DMS114 treated with DMSO at 0.1 percent for 48 hours (cell line): ENCODE measurements around the gene EYS.
"Not testable (repeated sequence)": the region's sequence is repeated elsewhere in the genome, so short reads cannot be mapped to it uniquely, and the experiment has no call there.

ENCODE experiments used
- DNase-seq: peaks from one replicate; lab custom pipeline; 2025; ENCODE audit not compliant: unreplicated experiment; lab: John Stamatoyannopoulos, UW

EYS gene

DNA sequence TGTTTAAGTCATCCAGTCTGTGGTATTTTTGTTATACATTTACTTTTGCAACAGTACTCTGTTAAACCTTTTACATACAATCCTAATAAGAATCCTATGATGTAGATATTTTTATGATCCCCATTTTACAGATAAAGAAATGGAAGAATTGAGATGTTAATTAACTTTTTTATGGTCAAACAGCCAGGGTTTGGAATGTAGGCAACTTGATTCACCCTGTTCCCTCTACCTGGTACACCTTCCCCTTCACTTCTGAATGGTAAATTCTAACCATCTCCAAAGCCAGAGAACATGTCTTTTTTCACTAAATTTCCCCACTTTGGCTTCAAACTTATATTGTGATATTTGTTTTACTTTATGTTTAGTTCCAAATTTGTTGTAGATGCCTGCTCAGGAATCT is 1771.3 kb downstream of the EYS start:
- DNase-seq, result no peak

DNA sequence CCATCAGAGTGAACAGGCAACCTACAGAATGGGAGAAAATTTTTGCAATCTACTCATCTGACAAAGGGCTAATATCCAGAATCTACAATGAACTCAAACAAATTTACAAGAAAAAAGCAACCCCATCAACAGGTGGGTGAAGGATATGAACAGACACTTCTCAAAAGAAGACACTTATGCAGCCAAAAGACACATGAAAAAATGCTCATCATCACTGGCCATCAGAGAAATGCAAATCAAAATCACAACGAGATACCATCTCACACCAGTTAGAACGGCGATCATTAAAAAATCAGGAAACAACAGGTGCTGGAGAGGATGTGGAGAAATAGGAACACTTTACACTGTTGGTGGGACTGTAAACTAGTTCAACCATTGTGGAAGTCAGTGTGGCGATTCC is 1773.1 kb downstream of the EYS start:
- DNase-seq, result not testable (repeated sequence)

DNA sequence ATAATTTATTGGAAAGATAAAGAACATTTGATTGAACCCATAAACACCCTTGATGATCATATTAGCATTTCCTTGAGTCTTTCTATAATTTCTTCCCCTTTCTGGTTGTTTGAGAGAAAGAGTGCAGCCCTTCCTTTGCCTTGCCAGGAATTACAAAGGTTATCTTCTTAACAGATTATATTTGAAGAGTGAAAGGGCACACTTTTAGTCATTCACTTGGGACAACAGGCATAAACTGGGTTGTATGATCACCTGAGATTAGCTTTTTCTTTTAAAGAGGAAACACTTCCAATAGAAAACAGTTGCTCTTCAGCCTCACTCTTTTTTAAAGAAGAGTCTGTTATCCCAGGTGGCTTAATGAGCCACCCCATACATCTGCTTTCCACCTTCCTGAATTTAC is 1776.2 kb downstream of the EYS start:
- no peak for DNase-seq

DNA sequence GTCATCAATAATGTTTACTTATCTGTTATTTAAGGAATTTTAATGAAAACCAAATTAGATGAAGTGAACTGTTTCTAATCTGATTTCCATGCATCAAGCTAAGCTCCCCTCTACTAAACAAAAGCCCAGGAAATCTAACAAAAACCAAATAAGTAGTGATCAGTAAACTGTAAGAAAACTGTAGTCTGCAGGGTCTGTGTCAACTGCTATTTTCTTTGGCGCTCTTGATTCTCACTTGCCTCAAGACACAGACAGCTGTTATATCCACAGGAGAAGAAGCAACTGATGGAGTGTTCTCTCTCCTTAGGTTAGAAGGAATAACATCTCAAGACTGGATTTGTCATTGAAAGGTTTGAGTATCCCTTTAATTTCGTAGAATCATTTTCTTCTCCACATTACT is 1777.9 kb downstream of the EYS start:
- DNase-seq, result no peak

DNA sequence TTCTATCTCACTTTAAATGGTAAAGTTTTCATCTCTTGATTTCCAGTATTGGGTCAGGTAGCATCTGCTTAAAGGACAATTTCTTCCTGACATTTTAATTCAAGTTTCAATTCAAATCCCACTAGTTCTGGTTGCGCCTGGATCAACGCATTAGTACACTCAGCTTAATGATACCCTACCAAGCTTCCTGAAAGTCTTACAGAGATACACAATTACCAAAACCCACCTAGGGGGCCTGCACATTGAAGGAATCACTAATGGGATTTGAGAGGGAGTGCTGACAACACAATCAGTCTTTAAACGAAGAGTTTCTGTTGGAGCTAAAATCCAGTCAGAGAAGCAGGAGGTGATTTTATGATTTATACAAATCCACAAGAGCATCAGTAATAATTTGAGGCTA is 1778.4 kb downstream of the EYS start:
- no peak for DNase-seq

DNA sequence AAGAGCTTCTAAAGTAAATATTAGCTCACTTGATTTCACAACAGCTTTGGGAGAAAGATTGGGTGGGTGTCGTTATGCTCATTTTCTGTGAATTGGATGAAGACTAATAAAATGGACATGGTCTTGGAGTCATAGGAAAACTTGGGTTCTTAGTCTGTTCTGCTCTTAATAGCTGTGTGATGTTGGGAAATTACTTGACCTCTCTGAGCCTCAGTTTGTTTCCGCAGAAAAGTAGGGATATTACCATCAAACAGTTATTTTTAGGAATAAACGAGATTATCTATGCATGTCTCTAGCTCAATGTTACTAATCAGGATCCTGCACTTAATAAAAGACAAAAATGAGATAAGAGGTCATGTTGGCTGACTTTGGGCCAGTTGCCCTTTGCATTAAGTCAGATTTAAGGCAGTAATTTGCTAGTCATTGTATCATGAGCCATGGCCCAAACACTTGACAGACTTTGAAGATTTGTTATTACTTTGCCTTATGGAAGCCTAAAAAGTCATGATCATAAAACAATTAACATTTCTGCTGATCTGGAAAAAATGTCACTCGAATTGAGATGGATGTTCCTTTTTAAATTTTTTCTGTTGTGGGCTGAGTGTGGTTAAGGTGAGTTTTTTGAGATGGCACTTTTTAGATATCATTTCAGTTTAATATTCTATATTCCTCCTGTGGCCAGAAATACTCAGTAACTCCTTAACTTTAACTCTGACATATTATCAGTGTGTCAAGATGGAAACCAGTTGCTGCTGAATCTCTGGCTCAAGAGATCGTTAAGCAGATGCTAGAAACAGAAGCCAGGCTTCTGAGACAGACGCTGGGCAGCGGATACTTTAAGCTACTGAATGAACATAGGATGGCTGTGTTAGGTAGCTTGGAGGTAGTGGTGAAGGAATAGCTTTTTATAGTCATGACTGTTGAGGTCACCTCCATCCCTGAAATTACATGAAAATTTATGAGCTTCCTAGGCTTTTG is 1779.8 kb downstream of the EYS start:
- DNase-seq, result no peak

DNA sequence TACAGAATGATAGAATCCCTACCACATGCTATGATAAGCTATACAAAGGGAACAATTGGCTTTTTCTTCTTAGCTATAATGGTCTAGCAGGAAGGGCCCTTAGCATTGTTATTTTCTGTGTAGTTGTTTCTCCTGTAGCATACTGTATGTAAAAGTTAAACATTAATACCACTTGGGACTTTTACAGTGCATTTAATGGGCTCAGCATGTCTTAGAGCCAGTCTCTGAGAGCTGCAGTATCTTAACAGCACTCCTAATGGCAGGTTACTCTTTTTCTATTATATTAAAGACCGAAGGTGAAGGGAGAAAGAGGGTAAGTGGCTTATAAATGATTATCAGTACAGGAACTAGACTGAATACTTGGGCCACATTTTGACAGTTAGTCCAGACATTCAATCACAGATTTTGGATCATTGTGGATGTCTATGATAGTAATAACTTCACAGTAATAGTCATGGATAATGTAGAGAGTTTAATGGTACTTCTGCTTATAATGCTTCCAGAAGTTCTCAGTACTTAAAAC is 1780.7 kb downstream of the EYS start:
- no peak for DNase-seq

DNA sequence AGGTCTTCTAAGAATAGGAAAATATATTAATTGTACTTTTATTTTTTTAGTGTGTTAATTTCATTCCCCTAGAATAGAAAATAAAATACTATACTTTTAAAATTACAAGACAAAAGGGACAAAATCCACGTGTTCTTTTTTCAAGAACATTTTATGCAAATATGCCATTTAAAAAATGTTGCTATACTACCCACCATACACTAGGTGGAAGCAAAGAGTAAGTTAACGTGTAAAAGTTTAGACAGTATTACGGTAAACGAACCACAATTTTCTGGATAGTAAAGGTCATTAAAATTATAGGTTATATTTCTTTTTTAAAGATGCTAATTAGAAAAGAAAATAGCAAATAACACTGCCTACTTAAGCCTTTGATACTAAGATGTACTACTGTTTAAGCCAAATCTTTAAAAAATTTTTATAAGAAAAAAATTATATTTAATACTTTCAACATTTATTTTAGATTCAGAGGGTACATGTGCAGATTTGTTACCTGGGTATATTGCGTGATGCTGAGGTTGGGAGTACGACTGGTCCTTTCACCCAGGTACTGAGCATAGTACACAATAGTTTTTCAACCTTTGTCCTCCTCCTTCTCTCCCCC is 1783.8 kb downstream of the EYS start:
- DNase-seq, result peak; percentile 44

DNA sequence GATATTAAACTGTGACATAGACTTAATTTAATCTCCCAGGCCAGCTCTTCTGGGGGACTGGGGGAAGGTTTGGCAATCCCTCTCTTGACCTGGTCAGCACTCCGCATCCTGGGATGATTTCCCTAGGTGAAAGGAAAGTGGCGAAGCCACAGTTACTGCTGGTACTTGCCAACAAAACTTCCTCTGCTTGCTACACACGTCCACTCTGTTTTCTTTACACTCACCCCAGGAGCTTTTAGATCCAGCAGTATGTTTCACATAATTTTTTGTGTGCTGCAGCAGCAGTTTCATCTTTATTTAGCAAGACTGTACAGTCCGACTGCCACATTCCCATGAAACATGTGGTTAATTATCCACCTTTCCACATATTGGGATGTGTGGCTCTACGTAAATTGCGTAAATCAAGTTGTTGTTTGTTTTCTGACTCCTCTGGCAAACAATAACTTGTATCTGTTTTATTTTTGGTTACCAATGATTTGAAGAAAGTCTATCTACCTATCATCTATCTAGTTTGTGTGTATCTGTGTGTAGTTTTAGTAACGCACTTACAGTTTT is 1787.4 kb downstream of the EYS start:
- no peak for DNase-seq

DNA sequence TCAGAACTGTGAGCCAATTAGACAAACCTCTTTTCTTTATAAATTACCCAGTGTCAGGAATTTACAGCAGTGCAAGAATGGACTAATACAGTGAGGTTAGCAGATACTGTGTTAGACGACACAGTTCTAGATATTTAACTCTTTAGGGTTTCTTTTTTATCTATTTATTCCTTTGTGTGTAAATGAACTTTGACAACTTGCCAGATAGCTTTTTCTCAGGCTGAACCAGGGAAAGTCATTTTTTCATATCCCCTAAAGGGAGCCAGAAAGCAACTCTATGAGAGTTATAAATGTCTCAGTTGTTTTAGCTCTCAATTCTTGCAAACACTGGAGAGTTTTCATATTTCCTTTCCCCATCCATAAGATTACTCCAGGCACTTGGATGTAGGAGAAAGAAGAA is 1794.1 kb downstream of the EYS start:
- no peak for DNase-seq

DNA sequence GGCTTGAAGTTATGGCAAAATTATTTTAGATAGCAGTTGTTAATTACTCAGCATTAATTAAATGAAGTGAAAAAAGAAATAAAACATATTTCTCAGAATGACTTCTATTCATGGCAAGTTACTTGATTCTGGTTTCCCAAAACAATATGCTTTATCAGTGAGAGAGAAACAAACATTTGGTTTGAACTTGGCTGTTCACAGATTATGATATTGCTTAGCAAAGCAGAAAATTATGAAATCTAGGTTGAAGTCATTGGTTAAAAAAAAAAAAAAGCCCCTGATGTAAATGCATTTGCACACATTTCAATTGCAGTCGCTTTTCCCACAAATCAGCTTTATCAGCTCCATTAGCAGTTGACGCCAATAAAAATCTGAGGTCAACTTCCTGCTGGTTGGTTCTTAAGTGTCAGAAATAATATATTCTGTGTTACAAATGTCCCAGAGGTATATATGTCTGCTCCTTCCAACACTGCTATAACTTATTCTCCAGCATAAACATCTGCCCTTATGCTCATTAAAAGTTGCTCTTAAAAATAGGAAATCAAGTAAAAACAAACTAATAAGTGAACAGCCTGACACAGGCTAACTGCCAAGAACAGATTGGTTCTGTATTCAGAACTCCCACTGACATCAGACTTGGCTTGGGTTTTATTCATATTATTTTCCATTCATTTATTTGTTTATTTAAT is 1796.0 kb downstream of the EYS start:
- DNase-seq, result no peak

DNA sequence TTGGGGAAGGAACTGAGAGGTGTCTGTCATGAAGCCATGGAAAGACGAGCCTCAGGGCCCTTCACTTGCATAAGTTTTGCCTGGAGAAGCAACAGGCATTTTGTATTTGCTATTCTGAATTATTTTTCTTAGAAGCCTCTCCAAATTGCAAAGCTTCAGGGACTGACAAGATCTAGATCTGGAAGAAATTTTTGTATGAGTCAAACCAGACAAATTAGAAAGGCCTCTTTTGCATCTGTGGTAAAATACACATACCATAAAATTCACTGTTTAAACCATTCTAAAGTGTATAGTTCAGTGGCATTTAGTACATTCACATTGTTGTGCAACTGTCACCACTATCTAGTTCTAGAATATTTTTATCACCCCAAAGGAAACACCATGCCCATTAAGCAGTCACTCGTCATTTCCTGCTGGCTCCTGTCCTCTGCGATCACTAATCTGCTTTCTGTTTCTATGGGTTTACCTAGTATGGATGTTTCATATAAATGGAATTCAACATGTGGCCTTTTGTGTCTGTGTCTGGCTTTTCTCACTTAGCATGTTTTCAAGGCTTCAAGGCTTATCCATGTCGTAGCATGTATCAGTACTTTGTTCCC is 1802.3 kb downstream of the EYS start:
- no peak for DNase-seq

DNA sequence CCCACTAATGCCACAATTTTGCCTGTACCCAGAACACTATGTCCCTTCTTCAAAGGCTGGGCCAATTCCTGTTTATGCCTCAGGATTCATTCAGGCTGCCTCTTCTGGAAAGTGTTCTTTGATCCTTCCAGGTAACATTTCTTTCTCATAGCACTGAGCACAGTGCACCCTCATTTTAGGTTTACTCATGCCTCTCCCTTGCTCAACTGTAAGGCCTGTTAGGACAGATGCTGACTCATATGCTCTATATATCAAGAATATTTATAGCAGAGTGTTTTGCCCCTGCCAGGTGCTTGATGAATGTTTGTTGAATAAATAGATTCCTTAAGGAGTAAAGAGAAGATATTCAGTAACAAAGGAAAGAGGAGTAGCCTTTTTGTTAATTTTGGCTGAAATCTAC is 1807.5 kb downstream of the EYS start:
- no peak for DNase-seq

DNA sequence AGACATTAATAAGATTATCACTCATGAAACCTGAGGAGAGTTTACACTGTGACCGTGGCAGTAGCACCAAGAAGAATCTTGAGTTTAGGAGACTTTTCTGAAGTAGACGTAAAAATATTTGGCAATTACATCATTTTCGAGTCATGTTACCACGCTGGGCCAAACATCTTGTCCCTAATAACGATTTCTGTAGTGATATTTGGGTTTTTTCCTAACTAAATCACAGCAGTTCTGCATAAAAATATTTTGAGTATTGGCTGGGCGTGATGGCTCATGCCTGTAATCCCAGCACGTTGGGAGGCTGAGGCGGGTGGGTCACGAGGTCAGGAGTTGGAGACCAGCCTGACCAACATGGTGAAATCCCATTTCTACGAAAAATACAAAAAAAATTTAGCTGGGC is 1809.1 kb downstream of the EYS start:
- DNase-seq, result no peak

DNA sequence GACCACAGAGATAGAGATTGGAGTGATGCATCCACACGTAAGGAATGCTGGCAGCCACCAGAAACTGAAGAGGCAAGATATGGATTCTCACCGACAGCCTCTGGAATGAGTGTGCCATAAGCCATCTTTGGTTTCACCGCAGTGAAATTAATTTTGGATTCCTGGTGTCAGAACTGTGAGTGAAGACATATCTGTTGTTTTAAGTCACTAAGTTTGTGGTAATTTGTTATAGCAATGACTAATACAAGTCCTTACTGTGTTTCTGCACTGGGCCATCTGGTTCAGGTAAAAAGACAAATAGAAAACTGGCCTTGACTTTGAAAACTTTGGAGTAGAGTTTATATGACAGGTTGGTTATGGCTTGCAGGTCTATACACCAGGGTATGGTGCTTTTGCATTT is 1809.6 kb downstream of the EYS start:
- no peak for DNase-seq

DNA sequence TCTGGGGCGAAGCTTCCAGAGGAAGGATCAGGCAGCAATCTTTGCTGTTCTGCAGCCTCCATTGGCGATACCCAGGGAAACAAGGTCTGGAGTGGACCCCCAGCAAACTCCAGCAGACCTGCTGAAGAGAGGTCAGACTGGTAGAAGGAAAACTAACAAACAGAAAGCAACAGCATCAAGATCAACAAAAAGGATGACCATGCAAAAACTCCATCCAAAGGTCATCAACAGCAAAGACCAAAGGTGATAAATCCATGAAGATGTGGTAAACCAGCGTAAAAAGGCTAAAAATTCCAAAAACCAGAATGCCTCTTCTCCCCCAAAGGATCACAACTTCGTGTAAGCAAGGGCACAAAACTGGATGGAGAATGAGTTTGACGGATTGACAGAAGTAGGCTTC is 1818.6 kb downstream of the EYS start:
- DNase-seq, result no peak

DNA sequence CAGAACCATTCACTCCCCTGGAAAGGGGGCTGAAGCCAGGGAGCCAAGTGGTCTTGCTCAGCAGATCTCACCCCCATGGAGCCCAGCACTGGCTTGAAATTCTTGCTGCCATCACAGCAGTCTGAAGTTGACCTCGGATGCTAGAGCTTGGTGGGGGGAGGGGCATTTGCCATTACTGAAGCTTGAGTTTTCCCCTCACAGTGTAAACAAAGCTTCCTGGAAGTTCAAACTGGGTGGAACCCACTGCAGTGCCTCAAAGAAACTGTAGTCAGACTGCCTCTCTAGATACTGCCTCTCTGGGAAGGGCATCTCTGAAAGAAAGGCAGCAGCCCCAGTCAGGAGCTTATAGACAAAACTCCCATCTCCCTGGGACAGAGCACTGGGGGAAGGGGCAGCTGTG is 1819.2 kb downstream of the EYS start:
- DNase-seq, result not testable (repeated sequence)

DNA sequence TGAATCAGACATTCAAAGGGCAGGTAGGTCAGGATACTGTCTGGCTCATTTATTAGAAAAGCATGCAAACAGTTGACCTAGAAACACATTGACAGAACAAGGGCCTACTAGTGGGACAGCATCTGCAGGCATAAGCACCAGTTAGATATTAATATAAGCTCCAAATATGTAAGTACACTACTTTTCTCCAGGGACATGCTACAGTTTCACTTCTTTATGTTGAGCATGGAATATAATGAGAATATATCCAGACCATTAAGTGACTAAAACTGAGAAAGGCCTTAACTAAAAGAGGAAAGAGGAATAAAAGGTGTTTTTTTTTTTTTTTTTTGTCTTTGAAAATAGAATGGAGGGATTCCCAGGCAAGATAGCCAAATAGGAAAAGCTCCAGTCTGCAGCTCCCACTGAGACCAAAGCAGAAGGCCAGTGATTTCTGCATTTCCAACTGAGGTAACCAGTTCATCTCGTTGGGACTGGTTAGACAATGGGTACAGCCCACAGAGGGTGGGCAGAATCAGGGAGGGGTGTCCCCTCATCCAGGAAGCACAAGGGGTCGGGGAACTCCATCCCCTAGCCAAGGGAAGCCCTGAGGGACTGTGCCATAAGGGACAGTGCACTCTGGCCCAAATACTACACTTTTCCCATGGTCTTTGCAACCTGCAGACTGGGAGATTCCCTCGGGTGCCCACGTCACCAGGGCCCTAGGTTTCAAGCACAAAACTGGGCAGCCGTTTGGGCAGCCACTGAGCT is 1819.8 kb downstream of the EYS start:
- no peak for DNase-seq

DNA sequence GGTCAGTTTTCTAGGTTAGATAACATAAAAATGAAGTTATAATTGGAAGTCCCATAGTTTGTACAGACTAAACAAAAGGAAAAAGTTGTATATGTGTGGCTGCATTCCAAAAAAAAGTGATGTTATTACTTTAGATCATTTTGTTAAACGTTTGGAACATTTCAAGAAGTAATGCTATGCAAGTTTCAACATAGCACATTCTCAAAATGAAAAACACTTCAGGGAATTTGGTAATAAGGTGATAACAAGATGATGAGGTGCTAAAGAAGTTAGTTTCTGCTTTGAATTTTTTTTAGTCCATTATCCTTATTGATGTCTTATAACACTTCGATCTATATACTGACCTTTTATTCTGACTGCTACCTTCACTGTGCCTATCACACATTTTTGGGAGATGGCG is 1820.7 kb downstream of the EYS start:
- no peak for DNase-seq

DNA sequence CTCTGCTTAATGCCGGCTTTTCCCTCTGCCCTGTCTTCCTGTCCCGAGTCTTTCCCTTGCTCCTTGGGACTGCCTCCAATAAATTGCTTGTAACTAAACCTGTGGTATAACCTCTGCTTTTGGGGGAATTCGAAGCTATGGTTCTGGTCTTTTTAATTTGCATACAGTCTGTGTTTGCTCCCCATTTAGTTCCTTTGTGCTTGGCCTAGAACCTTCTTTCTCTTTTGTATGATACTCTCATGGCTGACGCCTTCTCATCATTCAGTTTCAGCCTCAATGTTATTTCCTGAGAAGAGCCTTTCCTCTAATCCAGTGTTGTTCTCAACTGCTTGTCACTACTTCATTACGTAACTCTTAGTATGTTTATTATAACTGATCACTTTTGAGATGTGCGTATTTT is 1823.4 kb downstream of the EYS start:
- DNase-seq, result no peak
